ENCODE measurements around the gene PATJ. TPM values are rescaled to one million over a fixed set of nuclear protein-coding genes. Genes with fewer than 3 reads are reported as not detected.
A peak's percentile ranks its signal among the peaks of the same experiment; 100 is the strongest.
"Not testable (repeated sequence)": the region's sequence is repeated elsewhere in the genome, so short reads cannot be mapped to it uniquely, and the experiment has no call there.

The PATJ gene
- total and polyA plus RNA-seq, 2 experiments from 2014 or later: 20.0 to 44.8 TPM

DNA sequence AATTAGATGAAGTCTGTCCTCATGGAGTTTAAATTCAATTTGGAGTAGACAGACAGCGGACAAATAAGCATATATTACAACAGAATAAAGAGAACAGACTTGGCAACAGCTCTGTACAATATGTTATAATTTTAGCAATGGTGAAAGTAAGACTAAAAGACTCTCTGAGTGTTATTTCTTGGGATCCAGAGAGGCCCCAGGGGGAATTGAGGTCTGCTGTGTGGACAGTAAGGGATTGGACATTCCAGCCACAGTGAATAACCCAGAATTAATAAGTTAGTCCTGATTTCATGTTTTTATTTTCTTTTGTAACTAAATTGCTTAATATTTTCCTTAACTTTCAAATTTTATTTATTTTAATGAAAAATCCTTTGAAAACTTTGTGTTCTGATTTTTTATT, 101.7 kb downstream of the PATJ start:
- Histone ChIP-seq H3K4me3 (no peak overlapping the region), H3K9me3 (ENCODE audit: low read depth) (no peaks in the 10 kb centered on the region), H2AFZ (no peak overlapping the region), H3K9me2 (replicated peaks; ENCODE audit: insufficient read depth) (no peaks in the 10 kb centered on the region), H3K36me3 (replicated peaks; ENCODE audit: insufficient read depth, low read depth) (no peaks in the 10 kb centered on the region), H3K79me2 (no peaks in the 10 kb centered on the region), H3K27ac (no peak overlapping the region), H3K4me2 (no peak overlapping the region), H3K27me3 (no peaks in the 10 kb centered on the region), H4K20me1 (ENCODE audit: insufficient read depth, poor library complexity, severe bottlenecking) (no peaks in the 10 kb centered on the region), H3K4me1 (ENCODE audit: insufficient read depth) (no peaks in the 10 kb centered on the region)
- WGBS (ENCODE audit: low lambda C conversion rate, missing lambda C conversion rate): 97% methylated on average over 1 of the region's 1 CpG
- no peak for DNase-seq (ENCODE audit: low spot score)
- TF ChIP-seq, protein P1, sequence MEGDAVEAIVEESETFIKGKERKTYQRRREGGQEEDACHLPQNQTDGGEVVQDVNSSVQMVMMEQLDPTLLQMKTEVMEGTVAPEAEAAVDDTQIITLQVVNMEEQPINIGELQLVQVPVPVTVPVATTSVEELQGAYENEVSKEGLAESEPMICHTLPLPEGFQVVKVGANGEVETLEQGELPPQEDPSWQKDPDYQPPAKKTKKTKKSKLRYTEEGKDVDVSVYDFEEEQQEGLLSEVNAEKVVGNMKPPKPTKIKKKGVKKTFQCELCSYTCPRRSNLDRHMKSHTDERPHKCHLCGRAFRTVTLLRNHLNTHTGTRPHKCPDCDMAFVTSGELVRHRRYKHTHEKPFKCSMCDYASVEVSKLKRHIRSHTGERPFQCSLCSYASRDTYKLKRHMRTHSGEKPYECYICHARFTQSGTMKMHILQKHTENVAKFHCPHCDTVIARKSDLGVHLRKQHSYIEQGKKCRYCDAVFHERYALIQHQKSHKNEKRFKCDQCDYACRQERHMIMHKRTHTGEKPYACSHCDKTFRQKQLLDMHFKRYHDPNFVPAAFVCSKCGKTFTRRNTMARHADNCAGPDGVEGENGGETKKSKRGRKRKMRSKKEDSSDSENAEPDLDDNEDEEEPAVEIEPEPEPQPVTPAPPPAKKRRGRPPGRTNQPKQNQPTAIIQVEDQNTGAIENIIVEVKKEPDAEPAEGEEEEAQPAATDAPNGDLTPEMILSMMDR (IDR thresholded peaks at IDR 0.05; ENCODE audit: poor library complexity): no peak
- TF ChIP-seq EZH2 (IDR thresholded peaks at IDR 0.05; ENCODE audit: borderline replicate concordance) (no peak), EZH2phosphoT487 (IDR thresholded peaks at IDR 0.05; ENCODE audit: low read depth, severe bottlenecking, unreplicated experiment) (no peak)

DNA sequence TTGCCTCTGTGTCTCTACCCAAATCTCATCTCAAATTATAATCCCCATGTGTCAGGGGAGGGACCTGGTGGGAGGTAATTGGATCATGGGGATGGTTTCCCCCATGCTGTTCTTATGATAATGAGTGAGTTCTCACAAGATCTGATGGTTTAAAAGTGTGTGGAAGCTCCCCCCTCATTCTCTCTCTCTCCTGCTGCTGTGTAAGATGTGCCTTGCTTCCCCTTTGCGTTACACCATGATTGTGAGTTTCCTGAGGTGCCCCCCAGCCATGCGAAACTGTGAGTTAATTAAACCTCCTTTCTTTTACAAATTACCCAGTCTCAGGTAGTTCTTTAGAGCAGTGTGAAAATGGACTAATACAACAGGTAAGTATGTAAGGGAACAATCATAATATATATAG, 102.4 kb downstream of the PATJ start:
- DNase-seq (ENCODE audit: low spot score); H3K4me1 ChIP-seq (ENCODE audit: insufficient read depth); H3K4me2 ChIP-seq; H3K9me2 ChIP-seq (replicated peaks; ENCODE audit: insufficient read depth); H4K20me1 ChIP-seq (ENCODE audit: insufficient read depth, poor library complexity, severe bottlenecking); H3K36me3 ChIP-seq (replicated peaks; ENCODE audit: insufficient read depth, low read depth); H3K4me3 ChIP-seq; H3K27ac ChIP-seq; H3K79me2 ChIP-seq; H3K27me3 ChIP-seq; H2AFZ ChIP-seq; H3K9me3 ChIP-seq (ENCODE audit: low read depth): not testable (repeated sequence)
- 95% methylated on average over 2 of the region's 2 CpGs for WGBS (ENCODE audit: low lambda C conversion rate, missing lambda C conversion rate)

DNA sequence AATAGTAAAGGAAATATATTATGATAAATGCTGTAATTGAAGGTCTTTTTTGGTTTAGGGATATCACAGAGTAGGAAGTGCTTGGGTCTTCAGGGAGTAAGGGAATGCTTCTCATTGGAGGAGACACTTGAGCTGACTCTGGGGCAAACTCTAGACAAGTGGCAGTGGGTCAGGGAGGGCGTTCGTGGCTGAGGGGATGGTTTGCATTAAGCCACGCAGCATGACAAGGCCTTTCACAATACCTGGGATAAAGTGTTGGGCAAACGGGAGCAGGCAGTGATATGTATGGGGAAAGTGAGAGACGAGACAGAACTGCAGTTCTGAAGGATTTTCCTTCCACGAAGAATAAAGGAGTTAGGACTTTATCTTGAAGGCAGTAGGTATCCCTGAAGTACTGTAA, 109.0 kb downstream of the PATJ start:
- TF ChIP-seq, protein P1 (IDR thresholded peaks at IDR 0.05; ENCODE audit: poor library complexity): no peak
- TF ChIP-seq EZH2phosphoT487 (IDR thresholded peaks at IDR 0.05; ENCODE audit: low read depth, severe bottlenecking, unreplicated experiment) (no peak), EZH2 (IDR thresholded peaks at IDR 0.05; ENCODE audit: borderline replicate concordance) (no peak)
- H2AFZ ChIP-seq: no peak overlapping the region
- H3K9me3 ChIP-seq (ENCODE audit: low read depth): no peaks in the 10 kb centered on the region
- DNase-seq (ENCODE audit: low spot score): no peak
- no peaks in the 10 kb centered on the region for H3K9me2 ChIP-seq (replicated peaks; ENCODE audit: insufficient read depth)
- no peak overlapping the region for H3K4me3 ChIP-seq
- no peak overlapping the region for H3K4me2 ChIP-seq
- no peaks in the 10 kb centered on the region for H3K36me3 ChIP-seq (replicated peaks; ENCODE audit: insufficient read depth, low read depth)
- no peaks in the 10 kb centered on the region for H3K79me2 ChIP-seq
- no peak overlapping the region for H3K27ac ChIP-seq
- WGBS (ENCODE audit: low lambda C conversion rate, missing lambda C conversion rate): 52% methylated on average over 6 of the region's 6 CpGs
- no peaks in the 10 kb centered on the region for H4K20me1 ChIP-seq (ENCODE audit: insufficient read depth, poor library complexity, severe bottlenecking)
- H3K27me3 ChIP-seq: no peaks in the 10 kb centered on the region
- H3K4me1 ChIP-seq (ENCODE audit: insufficient read depth): no peaks in the 10 kb centered on the region

DNA sequence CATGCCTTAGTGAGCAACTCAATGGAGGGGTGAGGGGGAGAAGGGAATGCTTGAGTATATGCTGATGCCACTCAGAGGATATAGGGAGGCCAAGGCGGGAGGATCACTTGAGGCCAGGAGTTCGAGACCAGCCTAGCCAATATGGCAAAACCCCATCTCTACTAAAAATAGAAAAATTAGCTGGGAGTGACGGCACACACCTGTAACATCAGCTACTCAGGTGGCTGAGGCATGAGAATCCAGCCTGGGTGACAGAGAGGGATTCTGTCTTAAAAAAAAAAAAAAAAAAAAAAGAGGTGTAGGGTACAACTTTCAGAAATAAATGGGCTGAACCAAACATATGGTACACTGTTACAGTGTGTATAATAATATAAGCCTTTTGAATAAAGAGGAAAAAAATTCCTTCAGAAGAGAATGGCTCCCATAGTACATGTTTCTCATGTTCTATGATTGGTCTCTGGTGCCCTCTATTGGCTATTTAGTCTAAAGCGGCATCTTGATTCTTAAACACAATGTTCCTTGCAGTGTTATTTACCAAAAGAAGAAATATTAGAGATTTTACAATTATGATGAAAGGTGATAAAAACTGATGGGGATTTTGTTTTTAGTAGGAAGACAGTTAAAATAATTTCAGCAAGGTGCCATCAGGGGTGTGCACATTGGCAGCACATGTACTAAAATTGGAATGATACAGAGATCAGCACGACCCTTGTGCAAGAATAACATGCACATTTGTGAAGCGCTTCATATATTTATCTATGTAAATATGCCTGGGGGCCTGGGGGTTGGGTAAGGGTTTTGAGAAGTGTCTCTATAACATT, 109.8 kb downstream of the PATJ start:
- Histone ChIP-seq H4K20me1 (ENCODE audit: insufficient read depth, poor library complexity, severe bottlenecking) (no peaks in the 10 kb centered on the region), H3K27me3 (no peaks in the 10 kb centered on the region), H3K4me3 (no peak overlapping the region), H3K27ac (no peak overlapping the region), H2AFZ (no peak overlapping the region), H3K79me2 (no peaks in the 10 kb centered on the region), H3K4me2 (no peak overlapping the region), H3K4me1 (ENCODE audit: insufficient read depth) (no peaks in the 10 kb centered on the region), H3K9me2 (replicated peaks; ENCODE audit: insufficient read depth) (no peaks in the 10 kb centered on the region), H3K9me3 (ENCODE audit: low read depth) (no peaks in the 10 kb centered on the region), H3K36me3 (replicated peaks; ENCODE audit: insufficient read depth, low read depth) (no peaks in the 10 kb centered on the region)
- WGBS (ENCODE audit: low lambda C conversion rate, missing lambda C conversion rate): 76% methylated on average over 6 of the region's 6 CpGs
- TF ChIP-seq, protein P1 (IDR thresholded peaks at IDR 0.05; ENCODE audit: poor library complexity): peak; percentile 85
- TF ChIP-seq EZH2 (IDR thresholded peaks at IDR 0.05; ENCODE audit: borderline replicate concordance) (no peak), EZH2phosphoT487 (IDR thresholded peaks at IDR 0.05; ENCODE audit: low read depth, severe bottlenecking, unreplicated experiment) (no peak)
- peak; percentile 83 for DNase-seq (ENCODE audit: low spot score)

All from hepatocyte (in vitro differentiated cells).